ENCODE results near the gene C1QTNF1.

The C1QTNF1 gene

DNA sequence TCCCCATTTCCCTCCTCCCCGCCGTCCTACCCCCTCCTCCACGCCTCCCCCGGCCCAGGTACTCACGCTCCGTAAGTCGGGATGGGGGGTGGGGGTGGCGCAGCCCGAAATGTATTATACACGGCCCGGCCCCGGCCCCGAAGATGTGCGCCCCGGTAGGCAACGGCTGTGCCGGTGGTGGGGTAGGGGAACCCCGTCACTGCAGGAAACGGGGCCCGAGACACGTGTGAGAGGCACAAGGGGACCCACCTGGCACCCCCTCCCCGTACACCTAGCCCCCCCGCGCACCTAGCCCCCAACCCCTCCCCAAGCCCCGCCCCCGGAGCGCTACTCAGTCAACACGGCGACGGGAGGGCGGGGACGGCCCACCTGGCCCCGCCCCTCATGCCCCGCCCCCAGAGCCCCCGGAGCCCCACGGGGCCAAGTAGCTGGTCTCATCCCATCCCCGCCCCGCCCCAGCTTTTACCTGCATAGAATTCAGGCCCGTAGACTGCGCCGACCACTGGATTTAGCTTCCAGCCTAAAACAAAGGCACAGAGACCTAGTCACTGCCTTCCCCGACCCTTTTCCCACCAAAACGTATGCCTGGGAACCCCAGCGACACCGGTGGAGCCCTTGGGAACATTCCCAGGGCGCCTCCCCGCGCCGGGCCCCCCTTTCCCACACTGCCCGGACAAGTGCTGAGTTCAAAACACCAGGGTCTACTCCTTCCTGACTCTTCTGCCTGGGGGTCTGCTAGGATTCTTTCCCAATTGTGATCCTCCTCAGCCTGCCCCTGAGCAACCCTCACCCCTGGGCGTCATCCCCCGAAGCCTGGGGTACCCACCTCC lies 73.5 kb downstream of the C1QTNF1 start:
- no peak for DNase-seq

DNA sequence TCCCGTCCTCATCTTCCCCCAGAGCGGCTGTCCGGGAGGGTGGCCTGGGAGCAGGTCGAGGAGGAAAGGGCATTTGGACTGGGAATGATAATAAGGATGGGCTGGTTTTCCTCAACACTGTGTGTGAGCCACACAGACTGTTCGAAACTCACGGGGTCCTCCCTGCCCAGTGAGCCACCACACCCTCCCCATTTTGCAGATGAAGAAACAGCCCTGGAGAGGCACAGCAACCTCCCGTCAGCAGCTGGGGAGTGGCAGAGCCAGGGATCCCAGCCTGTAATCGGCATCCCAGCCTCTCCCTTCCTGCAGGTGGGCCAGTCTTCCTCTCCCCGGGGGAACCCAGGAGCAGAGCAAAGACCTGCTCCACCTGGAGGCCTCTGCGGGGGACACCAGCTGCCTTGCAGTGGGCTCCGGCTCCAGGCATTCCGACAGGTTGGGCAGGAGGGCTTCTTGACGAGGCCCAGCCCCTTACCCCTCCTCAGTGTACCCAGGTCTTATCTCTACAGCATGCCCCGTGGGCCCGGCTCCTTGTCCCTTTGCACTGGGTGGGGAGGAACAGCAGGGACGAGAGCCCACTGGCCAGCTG lies 74.4 kb downstream of the C1QTNF1 start:
- DNase-seq: no peak

Measured in CD4-positive, alpha-beta T cell treated with Interleukin-12 subunit alpha and Interleukin-12 subunit beta, for 1 hour (primary cell).